GM18873 (cell line): Measurements from ENCODE around the gene LRRC8E.

Experiments
- ATAC-seq: cut with Tn5 transposase; IDR thresholded peaks from one replicate; pipeline ENCODE4 v1.9.1; 2021; ENCODE audit warnings: mild to moderate bottlenecking, moderate library complexity, moderate number of reproducible peaks; ENCODE audit not compliant: unreplicated experiment, low FRiP score

Gene LRRC8E

GRCh38 chr19:7888145-7888825 is at the start of gene LRRC8E:
Gene LRRC8E (plus strand): TSS chr19:7888510. CDS start chr19:7895604, 7,094 bp downstream.
- ATAC-seq: no peak

- no peak for ATAC-seq
Measured at GRCh38 chr19:7839476-7839875, 48.8 kb upstream of the LRRC8E start.

GRCh38 chr19:7840629-7841028 is 47.7 kb upstream of the LRRC8E start:
- ATAC-seq: no peak

- no peak for ATAC-seq
Measured at GRCh38 chr19:7841751-7842660, 46.3 kb upstream of the LRRC8E start.

GRCh38 chr19:7842661-7843294 is 45.5 kb upstream of the LRRC8E start:
- ATAC-seq: no peak

GRCh38 chr19:7843521-7843920 is 44.8 kb upstream of the LRRC8E start:
- ATAC-seq: no peak

- ATAC-seq: no peak
Measured at GRCh38 chr19:7844405-7844804, 43.9 kb upstream of the LRRC8E start.

- ATAC-seq: no peak
Measured at GRCh38 chr19:7844951-7845350, 43.4 kb upstream of the LRRC8E start.

- no peak for ATAC-seq
Measured at GRCh38 chr19:7845390-7846154, 42.7 kb upstream of the LRRC8E start.

GRCh38 chr19:7846155-7846646 is 42.1 kb upstream of the LRRC8E start:
- ATAC-seq: no peak

- no peak for ATAC-seq
Measured at GRCh38 chr19:7847664-7848063, 40.6 kb upstream of the LRRC8E start.

GRCh38 chr19:7848779-7849457 is 39.4 kb upstream of the LRRC8E start:
- no peak for ATAC-seq

- no peak for ATAC-seq
Measured at GRCh38 chr19:7849631-7849999, 38.7 kb upstream of the LRRC8E start.

- ATAC-seq: no peak
Measured at GRCh38 chr19:7850000-7850813, 38.1 kb upstream of the LRRC8E start.

- no peak for ATAC-seq
Measured at GRCh38 chr19:7850945-7851622, 37.2 kb upstream of the LRRC8E start.

GRCh38 chr19:7851623-7852500 is 36.4 kb upstream of the LRRC8E start:
- ATAC-seq: no peak
